ENCODE data around the gene KRT12. TPM values are rescaled to one million over a fixed set of nuclear protein-coding genes. Genes with fewer than 3 reads are reported as not detected.

The KRT12 gene
- total and polyA plus RNA-seq, 9 of the 15 experiments (the other 6 are each of a cell fraction or from before 2014, with no cell fraction given): 0.18 to 7.0 (median 2.2) TPM

DNA sequence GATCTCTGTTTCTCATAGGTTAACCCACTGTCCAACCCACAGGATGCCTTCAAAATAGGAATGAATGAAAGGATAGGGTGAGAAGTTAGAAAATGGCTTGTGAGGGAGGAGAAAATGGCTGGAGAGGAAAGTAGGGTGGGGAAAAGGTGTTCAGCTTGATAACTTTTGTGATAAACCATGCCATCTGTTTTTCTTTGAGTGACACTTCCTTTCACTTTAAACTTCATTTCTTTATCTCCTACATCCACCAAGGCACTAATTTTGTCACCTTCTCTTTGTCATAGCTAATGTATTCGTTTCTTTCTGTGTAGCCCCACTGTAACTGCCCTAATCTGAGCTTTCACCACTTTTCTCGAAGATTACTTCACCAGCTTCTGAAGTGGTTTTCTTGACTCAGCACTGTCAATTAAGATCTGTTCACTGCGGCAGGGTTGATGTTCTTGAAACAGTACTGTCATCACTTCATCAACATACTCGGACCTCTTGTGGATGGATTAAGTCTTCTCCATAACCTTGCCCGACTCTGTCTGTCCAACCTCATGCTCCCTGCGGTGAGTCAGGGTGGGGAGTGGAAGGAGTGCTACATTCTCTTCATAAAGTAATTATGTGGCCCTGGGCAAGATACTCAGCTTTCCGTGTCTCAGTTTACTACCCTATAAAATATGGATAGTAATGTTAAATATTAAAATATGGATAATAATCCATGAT lies 39.1 kb downstream of the KRT12 start (continued):
- TF ChIP-seq, protein P1, sequence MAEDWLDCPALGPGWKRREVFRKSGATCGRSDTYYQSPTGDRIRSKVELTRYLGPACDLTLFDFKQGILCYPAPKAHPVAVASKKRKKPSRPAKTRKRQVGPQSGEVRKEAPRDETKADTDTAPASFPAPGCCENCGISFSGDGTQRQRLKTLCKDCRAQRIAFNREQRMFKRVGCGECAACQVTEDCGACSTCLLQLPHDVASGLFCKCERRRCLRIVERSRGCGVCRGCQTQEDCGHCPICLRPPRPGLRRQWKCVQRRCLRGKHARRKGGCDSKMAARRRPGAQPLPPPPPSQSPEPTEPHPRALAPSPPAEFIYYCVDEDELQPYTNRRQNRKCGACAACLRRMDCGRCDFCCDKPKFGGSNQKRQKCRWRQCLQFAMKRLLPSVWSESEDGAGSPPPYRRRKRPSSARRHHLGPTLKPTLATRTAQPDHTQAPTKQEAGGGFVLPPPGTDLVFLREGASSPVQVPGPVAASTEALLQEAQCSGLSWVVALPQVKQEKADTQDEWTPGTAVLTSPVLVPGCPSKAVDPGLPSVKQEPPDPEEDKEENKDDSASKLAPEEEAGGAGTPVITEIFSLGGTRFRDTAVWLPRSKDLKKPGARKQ (CRISPR knock-in tag; IDR thresholded peaks at IDR 0.05): no peak
- TF ChIP-seq SUPT5H (IDR thresholded peaks at IDR 0.05): peak; percentile 67
- TF ChIP-seq, protein P2, sequence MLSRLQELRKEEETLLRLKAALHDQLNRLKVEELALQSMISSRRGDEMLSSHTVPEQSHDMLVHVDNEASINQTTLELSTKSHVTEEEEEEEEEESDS (CRISPR knock-in tag; IDR thresholded peaks at IDR 0.05): no peak
- TF ChIP-seq, protein P3, sequence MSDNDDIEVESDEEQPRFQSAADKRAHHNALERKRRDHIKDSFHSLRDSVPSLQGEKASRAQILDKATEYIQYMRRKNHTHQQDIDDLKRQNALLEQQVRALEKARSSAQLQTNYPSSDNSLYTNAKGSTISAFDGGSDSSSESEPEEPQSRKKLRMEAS (CRISPR knock-in tag; IDR thresholded peaks at IDR 0.05): peak; percentile 31; the same call in 1 of the 2 replicates
- TF ChIP-seq, protein P4, sequence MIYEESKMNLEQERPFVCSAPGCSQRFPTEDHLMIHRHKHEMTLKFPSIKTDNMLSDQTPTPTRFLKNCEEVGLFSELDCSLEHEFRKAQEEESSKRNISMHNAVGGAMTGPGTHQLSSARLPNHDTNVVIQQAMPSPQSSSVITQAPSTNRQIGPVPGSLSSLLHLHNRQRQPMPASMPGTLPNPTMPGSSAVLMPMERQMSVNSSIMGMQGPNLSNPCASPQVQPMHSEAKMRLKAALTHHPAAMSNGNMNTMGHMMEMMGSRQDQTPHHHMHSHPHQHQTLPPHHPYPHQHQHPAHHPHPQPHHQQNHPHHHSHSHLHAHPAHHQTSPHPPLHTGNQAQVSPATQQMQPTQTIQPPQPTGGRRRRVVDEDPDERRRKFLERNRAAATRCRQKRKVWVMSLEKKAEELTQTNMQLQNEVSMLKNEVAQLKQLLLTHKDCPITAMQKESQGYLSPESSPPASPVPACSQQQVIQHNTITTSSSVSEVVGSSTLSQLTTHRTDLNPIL (CRISPR knock-in tag; IDR thresholded peaks at IDR 0.05): no peak
- TF ChIP-seq, protein P5, sequence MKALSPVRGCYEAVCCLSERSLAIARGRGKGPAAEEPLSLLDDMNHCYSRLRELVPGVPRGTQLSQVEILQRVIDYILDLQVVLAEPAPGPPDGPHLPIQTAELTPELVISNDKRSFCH (CRISPR knock-in tag; IDR thresholded peaks at IDR 0.05): no peak
- TF ChIP-seq, protein P5 (tag; IDR thresholded peaks at IDR 0.05): no peak
- peak; percentile 68; the same call in 1 of the 2 replicates for TF ChIP-seq GTF2F1 (IDR thresholded peaks at IDR 0.05; ENCODE audit: low read depth, low read length)
- peak; percentile 69 to 85 for TF ChIP-seq NCOA2 (IDR thresholded peaks at IDR 0.05; ENCODE audit: partially characterized antibody in 2 of 2)
- no peak for TF ChIP-seq POLR2G (IDR thresholded peaks at IDR 0.05; ENCODE audit: low read depth, low read length)
- no peak for TF ChIP-seq HNRNPK (IDR thresholded peaks at IDR 0.05; ENCODE audit: low read depth, low read length, poor library complexity, severe bottlenecking)
- TF ChIP-seq SMARCA4 (IDR thresholded peaks at IDR 0.05): peak; percentile 97
- peak; percentile 85 for TF ChIP-seq MAFK (IDR thresholded peaks at IDR 0.05; ENCODE audit: low read length)
- no peak for TF ChIP-seq STAG1 (CRISPR knock-in tag; IDR thresholded peaks at IDR 0.05; ENCODE audit: borderline replicate concordance)
- TF ChIP-seq PRPF4 (IDR thresholded peaks at IDR 0.05; ENCODE audit: insufficient read depth, low read depth, low read length, poor library complexity, severe bottlenecking): no peak
- TF ChIP-seq, protein P6, sequence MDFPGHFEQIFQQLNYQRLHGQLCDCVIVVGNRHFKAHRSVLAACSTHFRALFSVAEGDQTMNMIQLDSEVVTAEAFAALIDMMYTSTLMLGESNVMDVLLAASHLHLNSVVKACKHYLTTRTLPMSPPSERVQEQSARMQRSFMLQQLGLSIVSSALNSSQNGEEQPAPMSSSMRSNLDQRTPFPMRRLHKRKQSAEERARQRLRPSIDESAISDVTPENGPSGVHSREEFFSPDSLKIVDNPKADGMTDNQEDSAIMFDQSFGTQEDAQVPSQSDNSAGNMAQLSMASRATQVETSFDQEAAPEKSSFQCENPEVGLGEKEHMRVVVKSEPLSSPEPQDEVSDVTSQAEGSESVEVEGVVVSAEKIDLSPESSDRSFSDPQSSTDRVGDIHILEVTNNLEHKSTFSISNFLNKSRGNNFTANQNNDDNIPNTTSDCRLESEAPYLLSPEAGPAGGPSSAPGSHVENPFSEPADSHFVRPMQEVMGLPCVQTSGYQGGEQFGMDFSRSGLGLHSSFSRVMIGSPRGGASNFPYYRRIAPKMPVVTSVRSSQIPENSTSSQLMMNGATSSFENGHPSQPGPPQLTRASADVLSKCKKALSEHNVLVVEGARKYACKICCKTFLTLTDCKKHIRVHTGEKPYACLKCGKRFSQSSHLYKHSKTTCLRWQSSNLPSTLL (IDR thresholded peaks at IDR 0.05): peak; percentile 61; the same call in 1 of the 2 replicates
- TF ChIP-seq ZC3H11A (IDR thresholded peaks at IDR 0.05; ENCODE audit: low read depth, low read length): no peak
- TF ChIP-seq MAFF (IDR thresholded peaks at IDR 0.05; ENCODE audit: low read length): peak; percentile 81
- TF ChIP-seq KLF1 (tag; IDR thresholded peaks at IDR 0.05): no peak
- no peak for TF ChIP-seq ETV5 (CRISPR knock-in tag; IDR thresholded peaks at IDR 0.05; ENCODE audit: low read depth)
- TF ChIP-seq, protein P7, sequence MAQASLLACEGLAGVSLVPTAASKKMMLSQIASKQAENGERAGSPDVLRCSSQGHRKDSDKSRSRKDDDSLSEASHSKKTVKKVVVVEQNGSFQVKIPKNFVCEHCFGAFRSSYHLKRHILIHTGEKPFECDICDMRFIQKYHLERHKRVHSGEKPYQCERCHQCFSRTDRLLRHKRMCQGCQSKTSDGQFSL (CRISPR knock-in tag; IDR thresholded peaks at IDR 0.05): no peak
- TF ChIP-seq, protein P7 (tag; IDR thresholded peaks at IDR 0.05): no peak
